Adrenal gland (tissue), 12 donors: ENCODE results near the gene TNFAIP8. TPM values are rescaled to one million over a fixed set of nuclear protein-coding genes. Genes with fewer than 3 reads are reported as not detected.

Experiments
- DNase-seq, 7 donors: peaks; one replicate each; pipeline ENCODE4 v3.0.0-alpha.2; 2019 to 2020
- H3K27ac ChIP-seq, 5 donors: fragments of 200-600 bp; sonication (generic) in 4 of 5; 1 replicate in 3 of 5; 2 replicates in 2 of 5; pipeline versions ENCODE4 v1.5.1 to v1.8.0; 2016 to 2020; ENCODE audit warnings: mild to moderate bottlenecking in 1 of 5
- H3K27me3 ChIP-seq: fragments of 200-600 bp; 2 replicates; pipeline ENCODE4 v1.8.0; 2021
- H3K36me3 ChIP-seq, 2 donors: fragments of 200-600 bp; replicated peaks in 1 of 2; 1 replicate in 1 of 2; 2 replicates in 1 of 2; pipeline versions ENCODE4 v1.5.1 to v1.8.0; 2018 to 2022
- H3K4me1 ChIP-seq, 2 donors: fragments of 200-600 bp; replicated peaks in 1 of 2; 1 replicate in 1 of 2; 2 replicates in 1 of 2; pipeline versions ENCODE4 v1.5.1 to v1.8.0; 2018 to 2021
- H3K4me3 ChIP-seq, 4 donors: fragments of 200-600 bp; sonication (generic) in 3 of 4; one replicate each; pipeline ENCODE4 v1.5.1; 2016 to 2018
- H3K9me3 ChIP-seq, 3 donors: fragments of 200-600 bp; sonication (generic) in 1 of 3; replicated peaks in 1 of 3; 1 replicate in 2 of 3; 2 replicates in 1 of 3; pipeline versions ENCODE4 v1.5.1 to v1.8.0; 2016 to 2021
- CTCF ChIP-seq, 6 experiments: fragments of 450-650 bp in 4 of 6; fragments of 200-600 bp in 2 of 6; sonication (generic) in 1 of 6; IDR thresholded peaks; 1 replicate in 5 of 6; 2 replicates in 1 of 6; pipeline versions ENCODE4 v1.5.1 to v1.8.0; 2016 to 2021; ENCODE audit warnings: antibody characterized with exemption in 6 of 6, mild to moderate bottlenecking in 2 of 6, moderate library complexity in 1 of 6
- POLR2A ChIP-seq, 2 donors: fragments of 450-650 bp; IDR thresholded peaks; one replicate each; pipeline ENCODE4 v1.6.1; 2017; ENCODE audit warnings: antibody characterized with exemption in 2 of 2, mild to moderate bottlenecking in 2 of 2, moderate library complexity in 1 of 2
- WGBS, 4 donors: extraction: QIAGEN DNeasy Blood & Tissue Kit in 2 of 4; methylation state at CpG; one replicate each; pipeline versions ENCODE4 v1.1.5 to v1.1.7; 2013 to 2017; 5-methylcytosine and 5-hydroxymethylcytosine counted together
- intact Hi-C, 2 donors: fragments of 100-400 bp; cut with DNase I; formaldehyde crosslinking; loops; one replicate each; pipeline versions ENCODE4 v1.14.1 to v1.15.0; 2022 to 2023
- polyA plus RNA-seq, 3 donors: library from polyadenylated mRNA; stranded (reverse); fragments of 200-250 nt in 2 of 3; fragments of 350-450 nt in 1 of 3; fragmentation: Illumina TruSeq in 1 of 3; extraction: RNeasy Lipid Tissue Mini Kit (QIAGEN cat#74804) in 1 of 3; gene quantifications; one replicate each; pipeline ENCODE4 v1.2.3, GENCODE V29; 2013 to 2014
- total RNA-seq, 9 donors: library from RNA; depleted of rRNA in 4 of 9; stranded (reverse); fragments of >200 nt in 4 of 9; fragments of 120-200 nt in 1 of 9; fragmentation: NEBNext Ultra II Directional in 1 of 9; extraction: Animal tissue kit (Norgen Biotek cat#: 25700) in 1 of 9; gene quantifications; one replicate each; pipeline versions ENCODE4 v1.1.0 to v1.2.4, GENCODE V29; 2013 to 2023
- donor health status: healthy with polysubstance abuse.
- donor health status: Bipolar disorder and iron deficiency.
- donor health status: DM: yes; HTN: yes; CAD: no.
- donor health status: DM: no; HTN: no; CAD: no.
- donor health status: DM: no; HTN: no; CAD: no.
- donor health status: DM: yes; HTN: yes; CAD: no.

The TNFAIP8 gene
- total and polyA plus RNA-seq, 12 donors = 1.4 to 12.7 (median 5.5) TPM

GRCh38 chr5:119367502-119368237, 11.9 kb downstream of the TNFAIP8 start:
- Histone ChIP-seq H3K27ac (no peak overlapping the region), H3K4me3 (no peak overlapping the region), H3K27me3 (no peaks in the 10 kb centered on the region), H3K9me3 (no peaks in the 10 kb centered on the region), H3K36me3 (no peaks in the 10 kb centered on the region), H3K4me1 (peaks cover 0 to 31% of the 10 kb centered on the region in 2 donors)
- WGBS, 4 donors = 22 to 35% (median 30%) methylated on average over 1 of the region's 1 CpG
- intact Hi-C loops = no loop called here
- no peak for TF ChIP-seq CTCF (IDR thresholded peaks at IDR 0.05)
- TF ChIP-seq POLR2A (IDR thresholded peaks at IDR 0.05) = no peak
- DNase-seq = no peak

- Histone ChIP-seq H3K4me3 (no peak overlapping the region), H3K4me1 (peaks cover 0 to 31% of the 10 kb centered on the region in 2 donors), H3K27ac (no peak overlapping the region), H3K36me3 (no peaks in the 10 kb centered on the region), H3K9me3 (no peaks in the 10 kb centered on the region), H3K27me3 (no peaks in the 10 kb centered on the region)
- WGBS, 4 donors = 52 to 74% (median 64%) methylated on average over 4 of the region's 4 CpGs
- intact Hi-C loops = no loop called here
- TF ChIP-seq CTCF (IDR thresholded peaks at IDR 0.05) (no peak), POLR2A (IDR thresholded peaks at IDR 0.05) (no peak)
- no peak for DNase-seq
These were observed 12.4 kb downstream of the TNFAIP8 start for GRCh38 chr5:119368238-119368630.

GRCh38 chr5:119370486-119370885, 14.7 kb downstream of the TNFAIP8 start:
- DNase-seq = no peak
- H3K27me3 ChIP-seq = no peaks in the 10 kb centered on the region
- no peaks in the 10 kb centered on the region for H3K9me3 ChIP-seq
- no peak overlapping the region for H3K4me3 ChIP-seq
- no peak overlapping the region for H3K27ac ChIP-seq
- no peaks in the 10 kb centered on the region for H3K36me3 ChIP-seq
- intact Hi-C loops = no loop called here
- peaks cover 0 to 30% of the 10 kb centered on the region in 2 donors for H3K4me1 ChIP-seq
- TF ChIP-seq POLR2A (IDR thresholded peaks at IDR 0.05) (no peak), CTCF (IDR thresholded peaks at IDR 0.05) (no peak)
- WGBS, 4 donors = 63 to 84% (median 72%) methylated on average over 1 of the region's 1 CpG

- Histone ChIP-seq H3K4me1 (peaks cover 0 to 23% of the 10 kb centered on the region in 2 donors), H3K9me3 (no peaks in the 10 kb centered on the region), H3K27ac (no peak overlapping the region), H3K36me3 (no peaks in the 10 kb centered on the region), H3K4me3 (no peak overlapping the region), H3K27me3 (no peaks in the 10 kb centered on the region)
- no peak for DNase-seq
- intact Hi-C loops = no loop called here
- 71 to 77% (median 72%) methylated on average over 4 of the region's 4 CpGs for WGBS, 4 donors
- TF ChIP-seq POLR2A (IDR thresholded peaks at IDR 0.05) = no peak
- TF ChIP-seq CTCF (IDR thresholded peaks at IDR 0.05) = no peak
These were observed 15.3 kb downstream of the TNFAIP8 start for GRCh38 chr5:119371146-119371545.
